DMS79 treated with DMSO at 0.1 percent for 48 hours (cell line): ENCODE measurements around the gene TPBGL.

Source experiments
- DNase-seq: peaks from one replicate; lab custom pipeline; 2025; lab: John Stamatoyannopoulos, UW

The TPBGL gene

GRCh38 chr11:75246006-75246670 is 5.6 kb downstream of the TPBGL start:
- peak; percentile 78 for DNase-seq

DNA sequence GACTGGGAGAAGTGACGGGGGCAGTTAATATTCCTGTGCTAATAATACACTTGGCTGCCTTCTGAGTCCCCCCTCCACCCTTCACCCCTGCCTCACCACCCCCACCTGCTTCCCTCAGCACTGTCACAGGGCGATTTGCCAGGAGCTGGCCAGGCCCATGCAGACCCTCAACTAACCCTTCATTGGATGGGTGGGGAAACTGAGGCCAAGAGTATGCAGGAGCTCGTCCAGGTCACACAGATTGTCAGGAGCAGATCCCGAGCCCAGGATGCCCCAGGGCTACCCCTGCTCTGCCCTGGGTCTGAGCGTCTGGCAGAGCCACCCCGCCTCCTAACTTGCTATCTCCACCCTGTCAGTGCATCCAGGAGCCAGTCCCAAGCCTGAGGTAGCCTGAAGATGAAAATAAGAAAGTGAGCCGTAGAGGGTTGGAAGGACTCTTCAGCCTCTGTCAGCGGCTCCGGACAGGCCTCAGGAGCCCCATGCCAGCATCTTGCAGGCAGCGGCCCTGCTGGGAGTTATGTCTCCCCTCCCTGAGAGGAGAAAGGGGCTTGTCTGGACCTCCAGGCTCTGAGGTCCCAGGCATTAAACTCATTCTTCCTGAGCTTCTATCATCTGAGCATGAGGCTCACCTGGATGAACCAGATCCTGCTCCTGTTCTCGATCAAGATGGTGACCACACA is 6.2 kb downstream of the TPBGL start:
- no peak for DNase-seq

GRCh38 chr11:75248924-75249256 is 8.3 kb downstream of the TPBGL start:
- DNase-seq = no peak

- no peak for DNase-seq
Measured at GRCh38 chr11:75249704-75250103, 9.1 kb downstream of the TPBGL start.

DNA sequence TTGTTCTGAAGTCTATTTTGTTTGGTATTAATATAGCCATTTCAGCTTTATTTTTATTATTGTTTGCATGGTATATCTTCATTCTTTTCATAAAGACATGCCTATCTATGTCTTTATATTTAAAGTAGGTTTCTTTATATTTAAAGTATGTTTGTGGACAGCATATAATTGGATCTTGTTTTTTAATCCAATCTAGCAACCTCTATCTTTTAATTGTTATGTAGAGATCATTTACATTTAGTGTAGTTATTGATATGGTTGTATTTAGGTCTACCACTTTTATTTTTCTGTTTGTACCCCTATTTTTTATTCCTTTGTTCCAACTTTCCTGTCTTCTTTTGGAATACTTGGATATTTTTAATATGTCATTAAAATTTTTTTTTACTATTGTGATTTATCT is 13.8 kb downstream of the TPBGL start:
- no peak for DNase-seq

DNA sequence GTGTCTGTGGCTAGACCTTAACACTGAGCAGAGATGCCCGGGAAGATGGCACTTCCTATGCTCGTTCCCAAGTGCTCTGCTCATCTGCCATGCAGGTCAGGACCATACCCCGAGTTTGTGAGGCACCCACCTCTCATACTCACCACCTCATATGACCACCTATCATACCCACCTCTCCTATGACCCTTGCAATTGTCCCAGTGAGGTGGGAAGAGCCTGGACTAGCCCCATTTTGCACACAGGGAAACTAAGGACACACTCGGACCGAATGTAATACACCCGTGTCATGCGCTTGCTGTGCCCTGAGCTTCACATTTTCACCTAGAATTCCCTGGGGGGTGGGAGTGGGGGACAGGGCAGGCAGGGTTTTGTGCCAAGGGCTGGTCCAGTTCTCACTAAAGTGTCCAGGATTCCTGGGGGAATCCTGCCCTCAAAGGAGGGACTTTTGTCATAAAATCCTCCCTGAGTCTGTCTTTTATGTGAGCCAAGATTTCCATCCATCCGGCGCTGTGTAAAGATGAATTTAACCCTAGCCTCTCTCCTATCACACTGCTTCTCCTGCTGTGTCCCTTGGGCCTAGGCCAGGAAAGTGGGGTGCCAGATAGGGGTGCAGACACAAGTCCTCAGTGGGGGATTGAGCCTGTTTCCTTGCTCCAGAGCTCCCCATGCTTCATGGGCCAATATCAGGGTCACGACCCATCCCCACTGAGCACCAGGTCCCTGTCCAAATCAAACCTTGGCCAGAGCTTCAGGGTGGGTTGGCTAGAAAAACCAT is 20.0 kb downstream of the TPBGL start:
- no peak for DNase-seq

- no peak for DNase-seq
Measured at GRCh38 chr11:75261902-75262361, 21.4 kb downstream of the TPBGL start.

DNA sequence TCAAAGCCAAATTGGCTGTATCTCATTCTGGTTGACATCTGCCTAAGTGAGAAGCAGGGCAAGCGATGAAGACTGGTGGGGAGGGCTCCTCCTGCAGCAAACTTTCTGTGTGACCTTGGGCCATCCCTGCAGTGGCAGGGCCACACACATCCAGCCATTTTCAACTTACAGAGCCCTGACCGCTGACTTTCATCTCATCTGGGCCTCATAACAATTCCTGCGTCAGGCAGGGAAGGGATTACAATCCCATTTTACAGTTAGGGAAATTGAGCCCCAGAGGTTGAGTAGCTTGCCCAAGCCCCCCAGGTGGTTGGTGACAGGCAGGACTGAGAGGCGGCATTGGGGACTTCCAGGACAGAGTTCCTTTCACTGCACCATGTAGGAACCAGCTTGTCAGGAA is 21.9 kb downstream of the TPBGL start:
- no peak for DNase-seq

- no peak for DNase-seq
Measured at GRCh38 chr11:75262961-75263852, 22.6 kb downstream of the TPBGL start.

DNA sequence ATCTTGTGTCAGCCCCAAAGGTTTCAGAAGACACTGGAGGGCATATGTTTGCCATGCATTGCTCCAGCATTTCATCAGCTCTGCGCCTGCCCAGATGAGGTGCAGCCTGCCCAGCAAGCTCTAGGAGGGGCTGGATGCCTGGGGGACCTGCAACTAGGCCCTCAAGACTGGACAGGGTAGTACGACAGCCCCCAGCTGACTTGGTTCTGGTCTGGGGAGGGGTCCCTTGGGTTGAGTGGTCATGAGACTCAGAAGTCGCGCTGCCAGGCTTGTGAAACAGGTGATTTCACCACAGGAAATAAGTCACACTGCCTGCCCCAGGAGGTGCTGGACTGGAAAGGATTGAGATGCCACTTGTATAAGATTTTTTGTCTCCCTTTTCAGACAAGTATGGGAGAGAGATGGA is 23.4 kb downstream of the TPBGL start:
- no peak for DNase-seq

DNA sequence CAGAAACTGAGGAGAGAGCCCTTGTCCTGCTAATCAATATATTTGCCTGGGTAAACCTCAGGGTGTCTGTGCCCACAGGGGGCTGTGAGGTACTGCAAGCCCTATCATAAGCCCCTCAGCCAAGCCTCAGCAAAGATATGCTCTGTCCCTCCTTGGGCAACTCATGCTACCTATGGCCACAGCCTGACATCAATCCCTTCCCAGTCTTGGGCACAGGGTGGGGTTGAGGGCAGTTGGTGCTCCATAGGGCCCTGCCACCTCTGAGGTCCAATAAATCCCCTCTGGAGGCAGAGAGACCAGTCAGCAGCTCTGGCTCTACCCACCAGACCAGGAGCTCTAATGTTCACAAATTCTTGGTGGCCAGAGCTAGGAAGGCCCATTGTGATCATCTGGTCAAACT is 23.8 kb downstream of the TPBGL start:
- no peak for DNase-seq

- DNase-seq = no peak
Measured at GRCh38 chr11:75264971-75265370, 24.4 kb downstream of the TPBGL start.

- DNase-seq = no peak
Measured at GRCh38 chr11:75265851-75266531, 25.4 kb downstream of the TPBGL start.

GRCh38 chr11:75267171-75267970 is 26.8 kb downstream of the TPBGL start:
- DNase-seq = no peak

GRCh38 chr11:75268626-75269366 is 28.2 kb downstream of the TPBGL start:
- no peak for DNase-seq

DNA sequence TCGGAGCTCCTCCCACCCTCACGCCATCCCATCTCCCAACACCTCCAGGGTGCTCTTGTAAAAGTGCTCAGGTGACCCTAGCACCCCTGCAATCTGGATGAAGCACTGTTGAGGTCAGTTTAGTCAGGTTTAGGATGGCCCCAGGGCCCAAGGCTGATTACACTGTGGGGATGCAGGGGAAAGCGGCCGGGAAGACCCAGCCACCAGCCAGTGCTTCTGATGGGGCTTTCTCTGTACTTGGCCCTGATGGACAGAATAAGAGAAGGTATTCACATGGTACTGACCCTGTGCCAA is 28.7 kb downstream of the TPBGL start:
- no peak for DNase-seq

GRCh38 chr11:75269896-75270295 is 29.3 kb downstream of the TPBGL start:
- DNase-seq = no peak

DNA sequence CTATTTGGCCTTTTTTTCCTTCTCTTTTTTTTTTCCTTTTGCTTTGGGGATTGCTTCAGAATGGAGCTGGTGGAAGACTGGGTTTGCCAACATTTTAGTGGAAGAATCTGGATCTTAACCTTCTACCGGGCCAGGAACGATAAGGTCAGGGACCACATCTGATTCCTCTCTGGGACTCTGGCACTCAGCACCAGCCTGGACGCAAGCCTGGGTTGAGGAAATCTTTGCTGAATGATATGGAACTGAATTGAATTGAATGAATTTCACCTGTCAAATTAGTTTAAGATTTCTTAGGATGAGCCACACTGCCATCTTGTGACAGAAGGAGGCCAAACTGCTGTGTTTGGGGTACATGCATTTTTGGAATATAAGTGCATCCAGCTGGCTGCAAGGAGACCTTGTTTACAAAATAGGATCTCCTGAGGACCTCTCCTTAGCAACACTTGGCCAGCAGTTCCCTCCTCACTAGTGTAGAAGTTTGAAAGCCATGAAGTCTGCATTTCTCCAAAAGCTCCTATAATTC is 30.4 kb downstream of the TPBGL start:
- peak; percentile 58 for DNase-seq

DNA sequence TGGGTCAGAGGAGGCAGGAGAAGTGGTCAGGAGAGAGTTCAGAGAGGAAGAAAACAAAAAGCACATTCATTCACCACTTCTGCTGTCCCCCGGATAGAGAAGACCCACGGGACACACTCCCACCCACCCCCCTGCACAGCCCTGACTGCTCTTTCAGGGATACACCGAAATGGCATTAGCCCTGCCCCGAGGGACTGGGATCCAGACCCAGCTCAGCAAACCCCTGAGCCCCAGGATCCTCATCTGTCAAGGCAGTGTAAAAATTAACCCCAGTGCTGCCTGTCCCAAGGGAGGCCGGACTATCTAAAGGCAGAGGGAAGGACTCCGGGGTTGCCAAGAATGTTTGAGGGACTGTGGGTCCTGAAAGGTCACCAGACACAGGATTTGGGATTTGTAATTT is 31.2 kb downstream of the TPBGL start:
- DNase-seq = no peak

DNA sequence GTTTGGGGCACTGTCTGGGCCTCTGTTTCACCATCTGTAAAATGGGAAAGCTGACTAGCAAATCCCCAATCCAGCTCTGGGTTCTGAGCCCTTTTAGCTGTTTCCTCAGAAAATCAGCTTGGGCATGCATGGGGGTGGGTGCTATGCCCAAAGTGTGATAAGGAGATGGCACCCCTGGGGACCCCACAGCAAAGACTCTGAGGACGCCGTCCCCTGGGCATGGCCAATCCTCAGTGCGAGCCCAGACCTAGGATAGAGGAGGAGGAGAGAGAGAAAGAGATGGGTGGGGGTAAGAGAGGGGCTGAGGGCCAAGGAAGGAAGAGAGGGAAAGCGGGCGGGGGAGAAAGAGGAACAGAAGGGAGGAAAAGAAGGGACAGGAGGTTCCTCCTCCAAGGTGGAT is 31.8 kb downstream of the TPBGL start:
- DNase-seq = no peak
